Stimulated activated CD4-positive, alpha-beta T cell treated with anti-CD3 and anti-CD28 coated beads, Interleukin-2, amount 100 ng/mL, for 4 hours (primary cell): ENCODE results near the gene PLA2G12B.

Experiments
- DNase-seq: peaks from one replicate; pipeline ENCODE4 v3.0.0-alpha.2; 2020; ENCODE audit warnings: low read depth

PLA2G12B gene

GRCh38 chr10:72890086-72890485 lies 64.5 kb downstream of the PLA2G12B start:
- DNase-seq, result no peak

GRCh38 chr10:72889391-72889831 lies 65.2 kb downstream of the PLA2G12B start:
- DNase-seq, result no peak

- DNase-seq, result no peak
These were observed 66.4 kb downstream of the PLA2G12B start for GRCh38 chr10:72888151-72888638.

- no peak for DNase-seq
These were observed 67.6 kb downstream of the PLA2G12B start for GRCh38 chr10:72887043-72887442.

- no peak for DNase-seq
These were observed 68.0 kb downstream of the PLA2G12B start for GRCh38 chr10:72886621-72887020.

- no peak for DNase-seq
These were observed 68.7 kb downstream of the PLA2G12B start for GRCh38 chr10:72885953-72886352.
